NCI-H748 (cell line): ENCODE data around the gene NMNAT2.
"Not testable (repeated sequence)": the region's sequence is repeated elsewhere in the genome, so short reads cannot be mapped to it uniquely, and the experiment has no call there.

Experiments
- DNase-seq: peaks from one replicate; lab custom pipeline; 2025; ENCODE audit not compliant: unreplicated experiment; lab: John Stamatoyannopoulos, UW

Gene NMNAT2

GRCh38 chr1:183418696-183419095 is 516 bp upstream of the NMNAT2 start:
- no peak for DNase-seq

- DNase-seq: peak; percentile 59
Measured at GRCh38 chr1:183416850-183417771, 1.1 kb downstream of the NMNAT2 start.

DNA sequence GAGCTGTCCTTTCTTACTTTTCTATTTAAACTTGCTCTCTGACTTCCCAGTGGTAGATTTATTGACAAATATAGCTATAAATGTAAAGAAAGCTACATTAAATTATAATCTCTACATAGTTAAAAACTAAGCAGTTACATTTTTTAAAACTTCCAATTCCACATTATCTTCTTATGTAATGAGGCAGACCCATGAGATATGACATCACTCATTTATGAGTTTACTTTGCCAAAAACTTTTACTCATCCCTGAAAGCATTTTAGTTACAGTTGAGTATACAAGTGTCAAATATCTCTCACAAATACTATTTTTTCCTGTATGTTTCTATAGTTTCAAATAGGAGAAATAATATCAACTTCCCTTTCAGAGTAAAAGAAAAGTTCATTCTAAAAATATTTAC is 3.8 kb downstream of the NMNAT2 start:
- no peak for DNase-seq

GRCh38 chr1:183411091-183411490 is 7.1 kb downstream of the NMNAT2 start:
- DNase-seq: no peak

GRCh38 chr1:183407961-183408360 is 10.2 kb downstream of the NMNAT2 start:
- no peak for DNase-seq

- DNase-seq: no peak
Measured at GRCh38 chr1:183407474-183407873, 10.7 kb downstream of the NMNAT2 start.

- no peak for DNase-seq
Measured at GRCh38 chr1:183404476-183404875, 13.7 kb downstream of the NMNAT2 start.

DNA sequence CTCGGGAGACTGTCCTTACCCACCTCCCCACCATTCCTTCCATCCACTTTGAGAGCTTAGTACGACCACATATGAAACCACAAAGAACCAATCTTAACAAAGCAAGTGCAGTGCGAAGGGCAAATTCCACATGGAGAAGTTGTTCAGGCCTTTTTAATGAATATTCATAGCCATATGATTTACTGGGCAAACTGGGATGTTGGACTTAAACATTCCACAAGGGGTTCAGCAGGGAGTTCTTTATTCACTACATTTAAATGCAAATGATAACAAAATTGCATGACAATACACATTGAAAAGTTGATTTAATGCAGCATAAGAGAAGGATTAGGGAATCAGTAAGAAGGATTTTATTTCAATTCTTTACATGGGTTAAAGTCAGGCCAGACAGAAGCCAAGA is 14.7 kb downstream of the NMNAT2 start:
- DNase-seq: no peak

DNA sequence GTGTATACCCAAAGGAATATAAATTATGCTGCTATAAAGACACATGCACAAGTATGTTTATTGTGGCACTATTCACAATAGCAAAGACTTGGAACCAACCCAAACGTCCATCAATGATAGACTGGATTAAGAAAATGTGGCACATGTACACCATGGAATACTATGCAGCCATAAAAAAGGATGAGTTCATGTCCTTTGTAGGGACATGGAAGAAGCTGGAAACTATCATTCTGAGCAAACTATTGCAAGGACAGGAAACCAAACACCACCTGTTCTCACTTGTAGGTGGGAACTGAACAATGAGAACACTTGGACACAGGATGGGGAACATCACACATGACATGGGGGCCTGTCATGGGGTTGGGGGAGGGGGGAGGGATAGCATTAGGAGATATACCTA is 16.6 kb downstream of the NMNAT2 start:
- DNase-seq: not testable (repeated sequence)

DNA sequence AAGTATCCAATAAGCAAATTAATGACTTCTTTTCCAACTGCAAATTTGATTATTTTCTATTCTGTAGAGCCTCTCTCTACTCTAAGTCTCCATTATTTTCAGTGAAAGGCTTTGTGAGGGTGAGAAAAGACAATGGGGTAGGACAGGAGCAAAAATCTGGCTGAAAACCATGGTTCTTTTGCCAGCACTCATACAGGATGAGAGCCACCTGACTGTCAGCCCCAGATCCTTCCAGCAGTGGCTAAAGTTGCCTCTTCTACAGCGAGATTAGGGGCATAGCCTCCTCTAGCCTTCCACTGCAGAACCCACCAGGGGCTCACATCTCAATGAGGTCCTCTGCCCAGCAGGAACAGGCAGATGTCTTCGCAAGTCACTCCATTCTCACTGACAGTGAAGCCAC is 23.7 kb downstream of the NMNAT2 start:
- no peak for DNase-seq

GRCh38 chr1:183391863-183392262 is 26.3 kb downstream of the NMNAT2 start:
- DNase-seq: no peak

- DNase-seq: no peak
Measured at GRCh38 chr1:183390561-183390960, 27.6 kb downstream of the NMNAT2 start.

DNA sequence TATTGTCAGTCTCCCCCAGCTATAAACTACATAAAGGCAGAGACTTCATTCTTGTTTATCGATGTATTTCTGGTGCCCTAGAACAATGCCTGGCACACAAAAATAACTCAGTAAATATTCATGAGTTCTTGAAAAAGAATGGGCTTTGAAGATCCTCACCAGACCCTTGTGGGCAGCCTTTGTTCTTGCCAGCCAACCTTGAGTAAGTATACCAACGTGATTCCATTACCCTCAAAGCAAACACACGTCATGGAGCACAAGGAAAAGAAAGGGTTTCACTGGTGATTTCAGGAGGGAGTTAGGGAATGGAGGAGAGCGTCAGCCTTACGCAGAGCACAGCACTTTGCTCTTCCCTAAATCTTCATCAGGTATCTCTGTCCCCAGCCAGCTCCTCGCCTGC is 29.4 kb downstream of the NMNAT2 start:
- no peak for DNase-seq

DNA sequence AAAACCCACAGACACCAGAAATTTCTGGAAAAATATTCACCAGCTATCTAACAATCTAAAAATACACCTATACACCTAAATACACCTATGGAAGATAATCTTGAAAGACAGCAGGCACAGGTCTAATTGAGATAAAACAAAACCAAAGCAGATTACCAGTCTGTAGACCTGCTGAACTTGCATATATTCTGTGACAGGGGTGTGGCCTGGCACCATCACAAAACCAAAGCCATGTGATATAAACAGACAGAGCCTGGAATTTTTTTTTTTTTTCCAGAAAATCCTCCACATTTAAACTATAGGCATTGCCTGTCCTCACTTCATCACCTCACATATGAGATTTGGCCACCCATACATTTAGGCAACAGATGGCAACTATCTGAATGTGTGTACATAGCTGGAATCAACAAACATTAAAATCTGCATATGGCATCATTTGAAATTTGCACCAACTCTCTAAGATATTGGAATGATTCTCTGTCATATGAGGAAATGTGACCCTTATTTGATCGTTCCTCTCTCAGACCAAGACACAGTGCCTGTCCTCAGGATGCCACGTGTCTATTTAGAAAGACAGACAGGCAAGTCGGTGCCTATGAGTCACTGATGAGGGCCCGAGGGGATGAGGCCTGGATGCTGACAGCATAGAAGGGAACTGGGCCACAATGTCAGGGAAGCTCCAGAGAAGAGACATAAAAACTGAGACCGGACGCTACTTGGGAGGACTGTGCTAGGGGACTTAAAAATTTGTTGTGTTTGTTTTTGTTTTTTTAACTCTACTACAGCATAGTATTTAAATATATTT is 32.6 kb downstream of the NMNAT2 start:
- no peak for DNase-seq

GRCh38 chr1:183379951-183380350 is 38.2 kb downstream of the NMNAT2 start:
- no peak for DNase-seq

GRCh38 chr1:183375381-183375780 is 42.8 kb downstream of the NMNAT2 start:
- no peak for DNase-seq

DNA sequence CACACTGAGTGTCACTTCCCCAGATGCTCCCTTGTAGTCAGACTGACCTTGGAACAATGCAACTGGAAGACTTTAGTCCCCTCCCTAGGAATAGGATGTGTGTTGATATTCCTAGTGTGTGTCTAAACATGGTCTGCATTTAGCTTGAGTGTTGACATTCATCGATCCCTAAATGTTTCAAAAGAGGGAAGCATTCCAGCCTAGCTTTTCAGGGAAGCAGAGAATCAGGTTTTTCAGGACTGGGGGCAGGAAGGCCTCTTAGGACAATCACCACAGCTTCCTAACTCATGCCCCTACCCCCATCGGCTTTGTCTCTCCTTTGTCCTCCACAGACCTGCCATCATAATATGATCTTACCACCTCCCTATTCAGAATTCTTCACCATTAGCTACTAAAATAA is 43.4 kb downstream of the NMNAT2 start:
- peak; percentile 74 for DNase-seq

- DNase-seq: no peak
Measured at GRCh38 chr1:183372586-183373230, 45.5 kb downstream of the NMNAT2 start.

- DNase-seq: no peak
Measured at GRCh38 chr1:183370399-183371058, 47.7 kb downstream of the NMNAT2 start.

GRCh38 chr1:183368213-183369108 is 49.7 kb downstream of the NMNAT2 start:
- no peak for DNase-seq
